ENCODE measurements around the gene ATXN7.

ATXN7 gene

DNA sequence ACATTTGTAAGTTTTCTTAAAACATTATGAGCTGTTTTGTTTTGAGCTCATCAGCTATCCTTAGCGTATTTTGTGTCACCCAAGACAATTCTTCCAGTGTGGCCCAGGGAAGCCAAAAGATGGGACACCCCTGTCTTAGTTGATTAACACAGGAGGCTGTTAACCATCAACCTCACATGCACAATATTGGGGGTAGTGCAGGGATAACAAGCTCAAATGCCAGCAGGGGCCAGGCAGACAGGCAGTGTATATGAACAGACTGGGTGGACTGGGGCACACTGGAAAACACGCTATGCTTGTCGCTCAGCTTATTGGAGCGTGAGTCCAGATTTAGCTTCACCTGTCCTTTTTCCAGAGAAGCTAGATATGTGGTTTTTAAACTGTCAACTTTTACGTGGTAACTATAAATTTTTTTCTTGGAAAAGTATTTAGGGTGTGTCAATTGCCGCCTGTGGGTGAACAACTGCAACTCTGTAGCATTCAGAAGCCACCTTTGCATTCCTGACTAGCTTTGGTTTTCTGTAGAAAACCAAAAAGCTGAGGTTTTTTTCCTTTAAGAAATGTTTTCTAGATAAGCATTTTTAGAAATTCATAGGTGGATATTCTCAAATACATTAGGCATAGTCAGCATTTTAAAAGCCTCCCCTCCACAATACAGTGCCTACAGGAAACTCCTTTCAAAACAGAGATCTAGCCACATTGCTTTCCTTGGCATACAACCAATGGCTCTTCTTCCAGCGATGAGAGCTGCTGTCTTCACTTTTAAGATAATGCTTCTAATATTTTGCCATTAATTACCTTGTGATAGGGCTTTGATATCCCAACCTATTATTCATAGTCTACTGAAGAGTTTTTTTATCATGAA lies 145.1 kb downstream of the ATXN7 start:
- Mint-ChIP-seq H3K36me3 (ENCODE audit: low read depth) (peaks cover 33% of the 10 kb centered on the region), H3K9me3 (no peaks in the 10 kb centered on the region), H3K27ac (peak overlapping the region; percentile 69), H3K4me1 (no peaks in the 10 kb centered on the region), H3K4me3 (no peak overlapping the region), H3K27me3 (ENCODE audit: low read depth, poor library complexity) (no peaks in the 10 kb centered on the region)
- TF ChIP-seq, protein P1, sequence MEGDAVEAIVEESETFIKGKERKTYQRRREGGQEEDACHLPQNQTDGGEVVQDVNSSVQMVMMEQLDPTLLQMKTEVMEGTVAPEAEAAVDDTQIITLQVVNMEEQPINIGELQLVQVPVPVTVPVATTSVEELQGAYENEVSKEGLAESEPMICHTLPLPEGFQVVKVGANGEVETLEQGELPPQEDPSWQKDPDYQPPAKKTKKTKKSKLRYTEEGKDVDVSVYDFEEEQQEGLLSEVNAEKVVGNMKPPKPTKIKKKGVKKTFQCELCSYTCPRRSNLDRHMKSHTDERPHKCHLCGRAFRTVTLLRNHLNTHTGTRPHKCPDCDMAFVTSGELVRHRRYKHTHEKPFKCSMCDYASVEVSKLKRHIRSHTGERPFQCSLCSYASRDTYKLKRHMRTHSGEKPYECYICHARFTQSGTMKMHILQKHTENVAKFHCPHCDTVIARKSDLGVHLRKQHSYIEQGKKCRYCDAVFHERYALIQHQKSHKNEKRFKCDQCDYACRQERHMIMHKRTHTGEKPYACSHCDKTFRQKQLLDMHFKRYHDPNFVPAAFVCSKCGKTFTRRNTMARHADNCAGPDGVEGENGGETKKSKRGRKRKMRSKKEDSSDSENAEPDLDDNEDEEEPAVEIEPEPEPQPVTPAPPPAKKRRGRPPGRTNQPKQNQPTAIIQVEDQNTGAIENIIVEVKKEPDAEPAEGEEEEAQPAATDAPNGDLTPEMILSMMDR (IDR thresholded peaks at IDR 0.05) = no peak
- no peak for DNase-seq

DNA sequence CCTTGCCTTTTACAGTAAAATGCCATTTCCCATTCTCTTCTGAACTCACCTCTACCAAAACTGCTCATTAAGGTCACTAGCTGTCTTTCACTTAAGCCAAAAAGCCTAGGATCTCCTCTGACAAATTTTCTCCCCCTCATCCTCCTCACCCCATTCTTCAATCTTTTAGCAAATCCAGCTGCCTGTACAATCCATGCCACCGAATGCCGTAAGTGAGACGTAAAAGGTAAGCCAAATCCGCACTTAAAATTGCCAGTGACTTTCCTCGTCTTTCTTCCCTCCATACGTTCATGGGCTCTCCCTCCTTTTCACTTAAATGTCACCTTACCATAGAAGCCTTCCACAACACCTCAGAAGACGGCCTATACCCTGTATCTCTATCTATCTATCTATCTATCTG lies 145.9 kb downstream of the ATXN7 start:
- H3K27me3 Mint-ChIP-seq (ENCODE audit: low read depth, poor library complexity) = no peaks in the 10 kb centered on the region
- no peaks in the 10 kb centered on the region for H3K9me3 Mint-ChIP-seq
- TF ChIP-seq, protein P1 (IDR thresholded peaks at IDR 0.05) = no peak
- H3K36me3 Mint-ChIP-seq (ENCODE audit: low read depth) = peaks cover 42% of the 10 kb centered on the region
- H3K4me1 Mint-ChIP-seq = no peaks in the 10 kb centered on the region
- H3K4me3 Mint-ChIP-seq = no peak overlapping the region
- no peak overlapping the region for H3K27ac Mint-ChIP-seq
- DNase-seq = no peak

DNA sequence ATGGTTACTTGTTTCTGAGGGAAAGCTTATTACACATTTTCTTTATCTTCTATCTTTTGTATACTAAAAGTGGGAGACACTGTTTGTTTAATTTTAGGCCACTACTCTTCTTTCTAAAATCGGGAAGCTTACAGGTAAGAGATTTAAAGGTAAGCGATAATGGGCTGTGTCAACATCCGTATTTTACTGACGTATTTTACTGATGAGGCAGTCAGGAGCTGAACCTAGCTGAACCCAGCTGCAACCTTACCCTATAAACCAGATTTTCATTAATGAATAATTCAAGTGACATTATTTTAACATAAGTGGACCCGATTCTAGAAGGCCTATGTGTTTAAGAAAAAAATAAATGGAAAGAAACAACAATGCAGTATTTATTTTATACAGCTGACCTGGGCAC lies 146.5 kb downstream of the ATXN7 start:
- Mint-ChIP-seq H3K4me3 (no peak overlapping the region), H3K9me3 (no peaks in the 10 kb centered on the region)

DNA sequence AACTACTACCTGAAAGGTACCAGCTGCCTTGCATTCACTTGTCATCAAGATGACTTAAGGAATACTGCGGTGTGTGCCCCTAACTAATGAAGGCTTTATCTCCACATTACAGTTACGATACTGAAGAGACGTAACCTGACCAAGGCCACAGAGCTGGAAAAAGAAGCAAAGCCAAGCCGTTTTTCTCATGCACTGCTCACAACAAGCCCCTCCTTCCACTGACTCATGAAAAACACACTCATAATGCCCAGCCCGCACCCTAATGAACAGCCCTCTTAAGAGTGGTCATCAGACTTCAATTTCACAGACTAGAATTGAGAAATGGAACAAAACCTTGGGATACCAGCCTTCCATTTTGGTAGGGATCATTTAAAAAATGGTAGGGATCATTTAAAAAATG lies 148.0 kb downstream of the ATXN7 start:
- Mint-ChIP-seq H3K4me1 (no peaks in the 10 kb centered on the region), H3K36me3 (ENCODE audit: low read depth) (peaks cover 57% of the 10 kb centered on the region), H3K9me3 (no peaks in the 10 kb centered on the region), H3K27ac (peak overlapping the region; percentile 66), H3K4me3 (no peak overlapping the region), H3K27me3 (ENCODE audit: low read depth, poor library complexity) (no peaks in the 10 kb centered on the region)
- TF ChIP-seq, protein P1 (IDR thresholded peaks at IDR 0.05) = no peak
- DNase-seq = no peak

More for the DNA sequence above, 146.5 kb downstream of the ATXN7 start:
- H3K4me1 Mint-ChIP-seq = no peaks in the 10 kb centered on the region
- no peak for DNase-seq
- TF ChIP-seq, protein P1 (IDR thresholded peaks at IDR 0.05) = no peak
- H3K36me3 Mint-ChIP-seq (ENCODE audit: low read depth) = peaks cover 48% of the 10 kb centered on the region
- no peak overlapping the region for H3K27ac Mint-ChIP-seq
- no peaks in the 10 kb centered on the region for H3K27me3 Mint-ChIP-seq (ENCODE audit: low read depth, poor library complexity)

DNA sequence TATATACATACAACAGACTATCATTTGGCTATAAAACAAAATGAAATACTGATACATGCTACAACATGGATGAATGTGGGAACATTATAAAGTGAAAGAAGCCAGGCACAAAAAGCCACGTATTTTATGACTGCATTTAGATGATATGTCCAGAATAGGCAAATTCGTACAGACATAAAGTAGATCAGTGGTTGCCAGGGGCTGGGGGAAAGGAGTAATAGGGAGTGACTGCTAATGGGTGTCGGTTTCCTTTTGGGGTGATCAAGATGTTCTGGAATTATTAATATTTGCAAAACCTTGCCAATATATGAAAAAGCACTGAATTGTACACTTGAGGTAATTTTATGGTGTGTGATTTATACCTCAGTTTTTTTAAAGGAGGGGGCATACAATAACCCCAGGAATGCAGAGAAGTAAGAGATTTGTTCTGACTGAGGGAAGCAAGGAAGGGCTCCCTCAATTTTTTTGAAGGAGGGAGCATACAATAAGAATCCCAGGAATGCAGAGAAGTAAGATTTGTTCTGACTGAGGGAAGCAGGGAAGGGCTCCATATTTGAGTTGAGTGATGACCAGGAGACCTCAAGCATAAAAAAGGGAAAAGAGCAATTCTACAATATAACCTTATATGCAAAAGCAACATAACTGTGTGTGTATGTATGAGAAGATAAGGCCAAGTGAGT lies 153.4 kb downstream of the ATXN7 start:
- H3K9me3 Mint-ChIP-seq = no peaks in the 10 kb centered on the region
- H3K36me3 Mint-ChIP-seq (ENCODE audit: low read depth) = peaks cover 73% of the 10 kb centered on the region
- TF ChIP-seq, protein P1 (IDR thresholded peaks at IDR 0.05) = no peak
- no peaks in the 10 kb centered on the region for H3K27me3 Mint-ChIP-seq (ENCODE audit: low read depth, poor library complexity)
- no peak for DNase-seq
- H3K27ac Mint-ChIP-seq = peak overlapping the region; percentile 30
- peaks cover 11% of the 10 kb centered on the region for H3K4me1 Mint-ChIP-seq
- no peak overlapping the region for H3K4me3 Mint-ChIP-seq

Data from nephron progenitor cell (in vitro differentiated cells).